H1 (cell line): ENCODE results near the gene TMEM145. TPM values are rescaled to one million over a fixed set of nuclear protein-coding genes. Genes with fewer than 3 reads are reported as not detected.

Experiments
- CTCF ChIA-PET: fragments of 300-600 bp; sonication (Branson Sonifier 250); formaldehyde crosslinking; loops from one replicate; lab custom pipeline; 2021; ENCODE audit not compliant: partially characterized antibody; lab: Charles Lee
- POLR2A ChIA-PET: fragments of 300-600 bp; sonication (Branson Sonifier 250); formaldehyde crosslinking; loops from one replicate; lab custom pipeline; 2021; ENCODE audit warnings: inconsistent platforms; ENCODE audit not compliant: partially characterized antibody; lab: Charles Lee
- DNase-seq, 2 experiments: peaks; one replicate each; pipeline versions ENCODE4 v3.0.0 to v3.0.0-alpha.2; 2010 to 2022; ENCODE audit warnings: low spot score in 2 of 2, low read depth in 1 of 2, mixed read lengths in 1 of 2
- FAIRE-seq: peaks from 2 replicates; lab custom pipeline; 2011; peaks lifted over from hg19 to GRCh38; lab: Jason Lieb, UNC
- H2AFZ ChIP-seq: 2 replicates; pipeline ENCODE4 v1.8.1; 2012; ENCODE audit warnings: low read length, inconsistent platforms
- H2AK5ac ChIP-seq: 2 replicates; pipeline ENCODE4 v1.6.1; 2013; ENCODE audit warnings: low read depth, low read length
- H2BK120ac ChIP-seq: replicated peaks from 2 replicates; pipeline ENCODE3; 2013; ENCODE audit warnings: low read depth, low read length, inconsistent platforms
- H2BK12ac ChIP-seq: 2 replicates; pipeline ENCODE4 v1.6.1; 2013; ENCODE audit warnings: low read depth, low read length
- H2BK15ac ChIP-seq: 2 replicates; pipeline ENCODE4 v1.6.1; 2013; ENCODE audit warnings: low read length
- H2BK20ac ChIP-seq: 2 replicates; pipeline ENCODE4 v1.6.1; 2013; ENCODE audit warnings: low read length
- H2BK5ac ChIP-seq: 2 replicates; pipeline ENCODE4 v1.6.1; 2013; ENCODE audit warnings: low read depth, low read length
- H3K14ac ChIP-seq: 2 replicates; pipeline ENCODE4 v1.6.1; 2013; ENCODE audit warnings: inconsistent platforms; ENCODE audit not compliant: insufficient read length
- H3K18ac ChIP-seq: 2 replicates; pipeline ENCODE4 v1.6.1; 2013; ENCODE audit warnings: low read length; ENCODE audit errors: extremely low read depth
- H3K23ac ChIP-seq: 2 replicates; pipeline ENCODE4 v1.6.1; 2013; ENCODE audit warnings: inconsistent platforms; ENCODE audit not compliant: insufficient read length
- H3K23me2 ChIP-seq: 2 replicates; pipeline ENCODE4 v1.6.1; 2013; ENCODE audit warnings: low read depth, low read length
- H3K27ac ChIP-seq: 2 replicates; pipeline ENCODE4 v1.6.1; 2011; ENCODE audit warnings: low read depth, low read length, inconsistent platforms
- H3K27me3 ChIP-seq, 4 experiments: replicated peaks in 1 of 4; 1 replicate in 1 of 4; 2 replicates in 3 of 4; pipeline versions ENCODE4 v1.6.1 to v1.8.1; 2011 to 2013; ENCODE audit warnings: low read length in 3 of 4, mild to moderate bottlenecking in 3 of 4, inconsistent platforms in 2 of 4, mixed read lengths in 2 of 4, moderate library complexity in 1 of 4; ENCODE audit not compliant: control insufficient read depth in 3 of 4, insufficient read depth in 3 of 4; ENCODE audit errors: extremely low read depth in 1 of 4
- H3K36me3 ChIP-seq, 4 experiments: 2 replicates each; pipeline versions ENCODE4 v1.6.1 to v1.8.1; 2011 to 2013; ENCODE audit warnings: mild to moderate bottlenecking in 4 of 4, low read length in 3 of 4, moderate library complexity in 2 of 4, control low read depth in 1 of 4, inconsistent platforms in 1 of 4; ENCODE audit not compliant: insufficient read depth in 4 of 4, control insufficient read depth in 2 of 4
- H3K4ac ChIP-seq: replicated peaks from 2 replicates; pipeline ENCODE3; 2013; ENCODE audit warnings: low read length, low read depth, mixed read lengths, inconsistent platforms; ENCODE audit not compliant: insufficient read length
- H3K4me1 ChIP-seq, 4 experiments: replicated peaks in 1 of 4; 1 replicate in 1 of 4; 2 replicates in 3 of 4; pipeline versions ENCODE4 v1.6.1 to v1.8.1; 2011 to 2013; ENCODE audit warnings: low read length in 3 of 4, inconsistent platforms in 2 of 4, mixed read lengths in 1 of 4; ENCODE audit not compliant: insufficient read depth in 4 of 4, control insufficient read depth in 3 of 4
- H3K4me2 ChIP-seq, 2 experiments: 2 replicates each; pipeline versions ENCODE4 v1.6.1 to v1.8.1; 2011 to 2013; ENCODE audit warnings: low read depth in 2 of 2, low read length in 2 of 2, control low read depth in 1 of 2, inconsistent platforms in 1 of 2, mild to moderate bottlenecking in 1 of 2; ENCODE audit not compliant: insufficient read depth in 1 of 2
- H3K4me3 ChIP-seq, 4 experiments: fragments of 200-600, 300-600 bp in 1 of 4; sonication (generic), shearing (Covaris generic), sonication (Bioruptor Twin) in 1 of 4; 2 replicates each; pipeline versions ENCODE4 v1.5.1 to v1.8.1; 2011 to 2016; ENCODE audit warnings: low read length in 4 of 4, low read depth in 3 of 4, control low read depth in 2 of 4, inconsistent platforms in 2 of 4, mild to moderate bottlenecking in 2 of 4, mixed read lengths in 1 of 4, moderate library complexity in 1 of 4; ENCODE audit not compliant: insufficient read depth in 2 of 4; ENCODE audit errors: extremely low read depth in 1 of 4
- H3K56ac ChIP-seq: replicated peaks from 2 replicates; pipeline ENCODE3; 2013; ENCODE audit warnings: low read depth, mild to moderate bottlenecking, mixed read lengths, low read length, inconsistent platforms; ENCODE audit not compliant: insufficient read length
- H3K79me1 ChIP-seq: 2 replicates; pipeline ENCODE4 v1.6.1; 2013; ENCODE audit warnings: low read depth, low read length, control low read depth
- H3K79me2 ChIP-seq, 2 experiments: 2 replicates each; pipeline versions ENCODE4 v1.6.1 to v1.8.1; 2012 to 2013; ENCODE audit warnings: low read length in 2 of 2, mild to moderate bottlenecking in 2 of 2, inconsistent platforms in 1 of 2; ENCODE audit not compliant: insufficient read depth in 2 of 2, control insufficient read depth in 1 of 2
- H3K9ac ChIP-seq, 4 experiments: replicated peaks in 1 of 4; 1 replicate in 1 of 4; 2 replicates in 3 of 4; pipeline versions ENCODE4 v1.6.1 to v1.8.1; 2011 to 2013; ENCODE audit warnings: low read depth in 3 of 4, low read length in 3 of 4, control low read depth in 2 of 4, mild to moderate bottlenecking in 2 of 4, moderate library complexity in 2 of 4, inconsistent platforms in 1 of 4; ENCODE audit errors: extremely low read depth in 1 of 4
- H3K9me3 ChIP-seq, 2 experiments: 2 replicates each; pipeline versions ENCODE4 v1.6.1 to v1.8.1; 2012 to 2013; ENCODE audit warnings: mild to moderate bottlenecking in 2 of 2, moderate library complexity in 2 of 2, control low read depth in 1 of 2, inconsistent platforms in 1 of 2, low read depth in 1 of 2, low read length in 1 of 2, mixed read lengths in 1 of 2; ENCODE audit not compliant: insufficient read depth in 2 of 2
- H4K20me1 ChIP-seq, 2 experiments: replicated peaks in 1 of 2; 2 replicates each; pipeline versions ENCODE3 to v1.8.1; 2011 to 2013; ENCODE audit warnings: inconsistent platforms in 2 of 2, low read length in 2 of 2, mild to moderate bottlenecking in 1 of 2; ENCODE audit not compliant: insufficient read depth in 2 of 2, control insufficient read depth in 1 of 2
- H4K5ac ChIP-seq: 2 replicates; pipeline ENCODE4 v1.6.1; 2013; ENCODE audit warnings: low read length, low read depth, mixed read lengths, inconsistent platforms; ENCODE audit not compliant: insufficient read length
- H4K8ac ChIP-seq: 2 replicates; pipeline ENCODE4 v1.8.0; 2013; ENCODE audit warnings: mild to moderate bottlenecking, moderate library complexity, low read length, inconsistent platforms; ENCODE audit not compliant: insufficient read depth; ENCODE audit errors: extremely low read depth
- H4K91ac ChIP-seq: replicated peaks from 2 replicates; pipeline ENCODE3; 2013; ENCODE audit warnings: low read length, mixed read lengths, inconsistent platforms; ENCODE audit not compliant: insufficient read length
- WGBS, 2 experiments: shearing (Covaris generic) in 1 of 2; methylation state at CpG; one replicate each; pipeline versions ENCODE4 v1.1.6 to v1.1.7; 2013 to 2015; ENCODE audit warnings: low lambda C conversion rate in 2 of 2, mixed read lengths in 2 of 2, inconsistent platforms in 1 of 2, low coverage in 1 of 2, missing lambda C conversion rate in 1 of 2; ENCODE audit not compliant: insufficient replicate concordance in 2 of 2, insufficient coverage in 1 of 2, insufficient read length in 1 of 2; ENCODE audit errors: extremely low coverage in 1 of 2, missing lambda C conversion rate in 1 of 2; 5-methylcytosine and 5-hydroxymethylcytosine counted together
- polyA plus RNA-seq, 7 experiments: library from polyadenylated mRNA; depleted of rRNA in 3 of 7; stranded (reverse) in 5 of 7; unstranded in 2 of 7; fragments of >200 nt in 5 of 7; fragments of 200-250 nt in 2 of 7; gene quantifications; 1 replicate in 5 of 7; 2 replicates in 1 of 7; 4 replicates in 1 of 7; pipeline versions ENCODE4 v1.2.1 to v1.2.3, GENCODE V29; 2011 to 2013; ENCODE audit warnings: missing spikeins in 2 of 7, mixed read lengths in 2 of 7
- total RNA-seq: library from RNA; stranded (reverse); fragmentation: NEBNext Ultra II Directional; extraction: Animal tissue kit (Norgen Biotek cat#: 25700); gene quantifications from 2 replicates; pipeline ENCODE4 v1.2.1, GENCODE V29; 2021

TMEM145 gene
- total and polyA plus RNA-seq, 2 of the 8 experiments (the other 6 are each of a cell fraction or from before 2014, with no cell fraction given), result 2.3 to 4.7 TPM

DNA sequence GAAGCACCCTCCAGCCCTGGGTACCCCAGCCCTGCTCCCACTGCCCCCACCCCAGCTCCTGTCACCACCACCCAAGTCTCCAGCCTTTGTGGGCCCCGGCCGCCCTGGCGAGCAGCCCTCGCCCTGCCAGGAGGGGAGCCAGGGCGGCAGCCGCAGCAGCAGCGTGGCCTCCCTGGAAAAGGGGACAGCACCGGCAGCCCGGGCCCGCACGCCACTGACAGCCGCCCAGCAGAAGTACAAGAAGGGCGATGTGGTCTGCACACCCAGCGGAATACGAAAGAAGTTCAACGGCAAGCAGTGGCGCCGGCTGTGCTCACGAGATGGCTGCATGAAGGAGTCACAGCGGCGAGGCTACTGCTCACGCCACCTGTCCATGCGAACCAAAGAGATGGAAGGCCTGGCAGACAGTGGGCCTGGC lies 40.1 kb upstream of the TMEM145 start:
- Histone ChIP-seq H2BK5ac (no peak overlapping the region), H2AFZ (no peak overlapping the region), H3K4me3 (no peak overlapping the region), H3K36me3 (peaks cover 0 to 15% (median 5%) of the 10 kb centered on the region in 4 experiments; a peak in 2 of 8 replicates), H3K18ac (no peak overlapping the region), H3K27me3 (no peaks in the 10 kb centered on the region), H3K79me1 (peaks cover 5% of the 10 kb centered on the region), H2AK5ac (no peak overlapping the region), H3K4me2 (no peak overlapping the region), H3K4ac (no peak overlapping the region), H4K8ac (no peak overlapping the region), H2BK120ac (no peak overlapping the region), H2BK20ac (no peak overlapping the region), H3K23me2 (peaks cover 5% of the 10 kb centered on the region; the same call in 1 of the 2 replicates), H3K79me2 (peaks cover 0 to 9% of the 10 kb centered on the region in 2 experiments; a peak in 1 of 4 replicates), H4K5ac (no peak overlapping the region), H4K91ac (no peak overlapping the region), H3K9ac (no peak overlapping the region), H3K4me1 (peaks cover 0 to 19% (median 7%) of the 10 kb centered on the region in 4 experiments; a peak in 5 of 7 replicates), H3K27ac (no peak overlapping the region), H3K56ac (no peak overlapping the region), H4K20me1 (peaks cover 0 to 8% of the 10 kb centered on the region in 2 experiments), H3K23ac (no peak overlapping the region), H3K9me3 (no peaks in the 10 kb centered on the region), H3K14ac (no peak overlapping the region), H2BK15ac (no peak overlapping the region), H2BK12ac (no peak overlapping the region)
- ChIA-PET CTCF (interaction anchor here (1.4 kb wide), 1 partner anchor 27 kb away, joined by 3 read pairs; no protein-coding TSS in a partner anchor), POLR2A (interaction anchor here (1.1 to 4.1 kb wide), 2 partner anchors 8 to 10 kb away, joined by 4 to 27 read pairs; no protein-coding TSS in a partner anchor)
- DNase-seq (no peak), FAIRE-seq (no peak)
- WGBS, 2 experiments, result 96% methylated on average over 21 of the region's 23 CpGs; no CpG with 5 or more reads in 1 of the 2 experiments
